Lower lobe of right lung (tissue), 2 donors: Measurements from ENCODE around the gene ZNF763. TPM values are rescaled to one million over a fixed set of nuclear protein-coding genes. Genes with fewer than 3 reads are reported as not detected.
"Not testable (repeated sequence)": the region's sequence is repeated elsewhere in the genome, so short reads cannot be mapped to it uniquely, and the experiment has no call there.

Experiments
- ATAC-seq, 2 donors: fragments of 200-7000 bp; cut with Tn5 transposase; one replicate each; pipeline ENCODE4 v1.9.1; 2020 to 2022; ENCODE audit warnings: mild to moderate bottlenecking in 2 of 2, moderate library complexity in 2 of 2
- DNase-seq: peaks from one replicate; pipeline ENCODE4 v3.0.0-alpha.2; 2020
- H3K27ac ChIP-seq: fragments of 200-600 bp; one replicate; pipeline ENCODE4 v1.8.0; 2022
- H3K27me3 ChIP-seq: fragments of 200-600 bp; one replicate; pipeline ENCODE4 v1.8.0; 2022; ENCODE audit warnings: low read depth
- H3K36me3 ChIP-seq: fragments of 200-600 bp; one replicate; pipeline ENCODE4 v1.8.0; 2022; ENCODE audit warnings: mild to moderate bottlenecking
- H3K4me1 ChIP-seq: fragments of 200-600 bp; one replicate; pipeline ENCODE4 v1.8.0; 2022
- H3K4me3 ChIP-seq: fragments of 200-600 bp; one replicate; pipeline ENCODE4 v1.8.0; 2022; ENCODE audit warnings: mild to moderate bottlenecking
- H3K9me3 ChIP-seq: fragments of 200-600 bp; one replicate; pipeline ENCODE4 v1.8.0; 2022
- CTCF ChIP-seq: fragments of 200-600 bp; IDR thresholded peaks from one replicate; pipeline ENCODE4 v1.8.0; 2022; ENCODE audit warnings: antibody characterized with exemption, mild to moderate bottlenecking
- intact Hi-C: fragments of 100-400 bp; cut with DNase I; formaldehyde crosslinking; loops from one replicate; pipeline ENCODE4 v1.11.0; 2022
- total RNA-seq: library from RNA; stranded (reverse); fragmentation: NEBNext Ultra II Directional; extraction: Animal tissue kit (Norgen Biotek cat#: 25700); gene quantifications from one replicate; pipeline ENCODE4 v1.2.1, GENCODE V29; 2021
- donor health status: DM: no; HTN: yes; CAD: no; lungs with severe emphysema.

The ZNF763 gene
- total RNA-seq, 1 donor from 2014 or later = 5.2 TPM

DNA sequence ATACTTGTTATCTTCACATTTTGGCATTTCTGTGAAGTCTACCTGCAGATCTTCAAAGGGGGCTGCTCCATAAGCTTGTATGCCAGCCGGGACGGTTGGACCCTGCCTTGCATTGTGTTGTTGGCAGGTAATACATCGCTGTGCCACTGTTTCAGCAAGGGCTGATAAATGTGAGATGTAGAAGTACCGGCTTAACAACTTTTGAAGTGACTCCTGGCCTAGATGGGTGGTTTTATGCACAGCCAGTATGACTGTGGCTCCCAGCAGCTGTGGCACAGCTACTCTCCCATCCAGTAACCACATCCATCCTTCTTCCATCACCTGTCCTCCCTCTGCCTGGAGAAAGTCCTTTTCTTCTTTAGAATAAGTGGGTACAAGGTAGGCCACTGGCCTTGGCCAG, 20.2 kb upstream of the ZNF763 start:
- intact Hi-C loops = no loop called here
- ATAC-seq (no peak), DNase-seq (no peak)
- Histone ChIP-seq H3K9me3 (peaks cover 96% of the 10 kb centered on the region), H3K4me1 (no peaks in the 10 kb centered on the region), H3K27me3 (no peaks in the 10 kb centered on the region), H3K4me3 (no peak overlapping the region), H3K36me3 (peaks cover 32% of the 10 kb centered on the region), H3K27ac (no peak overlapping the region)
- TF ChIP-seq CTCF = no peak

- peaks cover 32% of the 10 kb centered on the region for H3K36me3 ChIP-seq
- intact Hi-C loops = no loop called here
- TF ChIP-seq CTCF = no peak
- peaks cover 99% of the 10 kb centered on the region for H3K9me3 ChIP-seq
- ATAC-seq (no peak), DNase-seq (no peak)
- H3K4me1 ChIP-seq = no peaks in the 10 kb centered on the region
- H3K27ac ChIP-seq = no peak overlapping the region
- H3K27me3 ChIP-seq = no peaks in the 10 kb centered on the region
- no peak overlapping the region for H3K4me3 ChIP-seq
Measured at GRCh38 chr19:11948646-11949045, 16.2 kb upstream of the ZNF763 start.

- ATAC-seq = no peak
- intact Hi-C loops = no loop called here
- TF ChIP-seq CTCF = no peak
- Histone ChIP-seq H3K4me3 (no peak overlapping the region), H3K27ac (no peak overlapping the region), H3K9me3 (peaks cover 99% of the 10 kb centered on the region), H3K36me3 (peaks cover 32% of the 10 kb centered on the region), H3K27me3 (no peaks in the 10 kb centered on the region), H3K4me1 (no peaks in the 10 kb centered on the region)
- DNase-seq = no peak
Measured at GRCh38 chr19:11949201-11949600, 15.6 kb upstream of the ZNF763 start.

DNA sequence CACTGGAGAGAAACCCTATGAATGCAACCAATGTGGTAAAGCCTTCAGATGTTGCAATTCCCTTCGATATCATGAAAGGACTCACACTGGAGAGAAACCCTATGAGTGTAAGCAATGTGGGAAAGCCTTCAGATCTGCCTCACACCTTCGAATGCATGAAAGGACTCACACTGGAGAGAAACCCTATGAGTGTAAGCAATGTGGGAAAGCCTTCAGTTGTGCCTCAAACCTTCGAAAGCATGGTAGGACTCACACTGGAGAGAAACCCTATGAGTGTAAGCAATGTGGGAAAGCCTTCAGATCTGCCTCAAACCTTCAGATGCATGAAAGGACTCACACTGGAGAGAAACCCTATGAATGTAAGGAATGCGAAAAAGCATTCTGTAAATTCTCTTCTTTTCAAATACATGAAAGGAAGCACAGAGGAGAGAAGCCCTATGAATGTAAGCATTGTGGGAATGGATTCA, 15.2 kb upstream of the ZNF763 start:
- H3K27me3 ChIP-seq, H3K4me3 ChIP-seq, ATAC-seq, intact Hi-C loops, DNase-seq, H3K27ac ChIP-seq, H3K4me1 ChIP-seq: not testable (repeated sequence)
- Histone ChIP-seq H3K9me3 (peaks cover 99% of the 10 kb centered on the region), H3K36me3 (peaks cover 32% of the 10 kb centered on the region)

DNA sequence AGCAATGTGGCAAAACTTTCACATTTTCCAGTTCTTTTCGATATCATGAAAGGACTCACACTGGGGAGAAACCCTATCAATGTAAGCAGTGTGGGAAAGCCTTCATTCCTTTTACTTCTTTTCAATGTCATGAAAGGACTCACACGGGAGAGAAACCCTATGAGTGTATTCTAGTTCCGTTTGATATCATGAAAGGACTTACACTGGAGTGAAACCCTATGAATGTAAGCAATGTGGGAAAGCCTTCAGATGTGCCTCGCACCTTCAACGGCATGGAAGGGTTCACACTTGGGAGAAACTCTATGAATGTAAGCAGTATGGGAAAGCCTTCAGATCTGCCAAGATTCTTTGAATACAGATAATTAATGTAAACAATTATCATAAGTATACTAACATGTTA, 14.5 kb upstream of the ZNF763 start:
- Histone ChIP-seq H3K36me3 (peaks cover 32% of the 10 kb centered on the region), H3K9me3 (peaks cover 98% of the 10 kb centered on the region), H3K27ac (no peak overlapping the region), H3K27me3 (no peaks in the 10 kb centered on the region), H3K4me3 (no peak overlapping the region), H3K4me1 (no peaks in the 10 kb centered on the region)
- TF ChIP-seq CTCF = no peak
- intact Hi-C loops = no loop called here
- ATAC-seq (no peak), DNase-seq (no peak)

DNA sequence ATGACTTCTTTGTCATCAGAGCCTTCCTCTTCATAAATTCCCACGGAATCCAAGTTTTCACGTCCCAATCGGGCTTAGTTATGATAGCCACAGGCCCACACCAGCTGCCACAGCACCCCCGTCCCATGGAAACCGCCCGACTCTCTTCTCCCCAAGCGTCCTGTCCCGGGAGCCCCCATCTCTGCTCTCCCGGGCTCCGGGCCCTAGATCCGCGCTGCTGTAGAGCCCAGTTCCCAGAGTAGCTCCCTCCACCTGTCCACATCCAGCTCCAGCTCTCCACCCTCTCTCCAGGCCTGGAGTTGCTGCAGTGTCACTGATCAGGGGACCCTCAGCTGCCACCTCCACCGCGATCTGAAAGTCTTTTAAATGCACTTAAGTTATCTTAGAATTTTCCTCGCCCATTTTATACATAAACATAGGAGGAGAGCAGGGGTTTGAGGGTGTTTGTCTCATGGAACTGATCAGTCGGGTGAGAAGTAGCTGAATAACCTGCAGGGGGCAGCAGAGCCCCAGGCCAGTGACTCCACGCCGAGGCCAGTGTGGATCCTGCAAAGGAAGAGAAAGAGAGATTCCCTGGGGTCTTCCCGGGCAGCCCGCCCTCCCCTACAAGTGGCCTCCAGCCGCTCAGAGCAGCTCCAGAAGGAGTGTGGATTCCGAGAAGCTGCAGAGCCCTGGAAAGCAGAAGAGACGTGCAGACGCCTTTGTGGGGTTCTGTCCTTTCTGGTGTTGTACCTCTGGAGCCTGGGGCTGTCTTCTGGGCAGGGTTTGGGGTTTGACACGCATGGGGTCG, 1.1 kb upstream of the ZNF763 start:
- no peaks in the 10 kb centered on the region for H3K9me3 ChIP-seq
- ATAC-seq = peak; percentile 85 to 88
- peak overlapping the region; percentile 85 for H3K4me3 ChIP-seq
- peaks cover 23% of the 10 kb centered on the region for H3K4me1 ChIP-seq
- H3K36me3 ChIP-seq = no peaks in the 10 kb centered on the region
- intact Hi-C loops = no loop called here
- no peaks in the 10 kb centered on the region for H3K27me3 ChIP-seq
- H3K27ac ChIP-seq = peak overlapping the region; percentile 96
- peak; percentile 82 for TF ChIP-seq CTCF
- DNase-seq = peak; percentile 83
